Colonic mucosa (tissue), 4 donors: ENCODE results near the gene CHN2. TPM values are rescaled to one million over a fixed set of nuclear protein-coding genes. Genes with fewer than 3 reads are reported as not detected.

Source experiments
- DNase-seq: peaks from one replicate; pipeline ENCODE4 v3.0.0-alpha.2; 2020
- H3K27ac ChIP-seq: fragments of 200-600 bp; one replicate; pipeline ENCODE4 v1.8.0; 2021
- H3K27me3 ChIP-seq: fragments of 200-600 bp; one replicate; pipeline ENCODE4 v1.8.0; 2021
- H3K36me3 ChIP-seq: fragments of 200-600 bp; one replicate; pipeline ENCODE4 v1.8.0; 2021
- H3K4me1 ChIP-seq: fragments of 200-600 bp; one replicate; pipeline ENCODE4 v1.8.0; 2021; ENCODE audit warnings: mild to moderate bottlenecking
- H3K4me3 ChIP-seq: fragments of 200-600 bp; one replicate; pipeline ENCODE4 v1.8.0; 2021
- H3K9ac ChIP-seq, 2 donors: one replicate each; pipeline ENCODE4 v1.7.0; 2013; ENCODE audit warnings: control low read depth in 2 of 2, low read depth in 2 of 2, low read length in 2 of 2
- H3K9me3 ChIP-seq: fragments of 200-600 bp; one replicate; pipeline ENCODE4 v1.8.0; 2021
- CTCF ChIP-seq: fragments of 200-600 bp; IDR thresholded peaks from one replicate; pipeline ENCODE4 v1.8.0; 2022; ENCODE audit warnings: antibody characterized with exemption, mild to moderate bottlenecking
- intact Hi-C: fragments of 100-400 bp; cut with DNase I; formaldehyde crosslinking; loops from one replicate; pipeline ENCODE4 v1.14.1; 2022
- total RNA-seq, 2 donors: library from RNA; stranded (reverse); fragmentation: NEBNext Ultra II Directional in 1 of 2; extraction: Animal tissue kit (Norgen Biotek cat#: 25700) in 1 of 2; gene quantifications; one replicate each; pipeline ENCODE4 v1.2.1, GENCODE V29; 2021
- donor health status: healthy.
- donor health status: DM: no; HTN: no; CAD: no.
- donor health status: DM: no; HTN: no; CAD: no.

CHN2 gene
- total RNA-seq, 2 donors from 2014 or later: 12.8 to 19.8 TPM

GRCh38 chr7:29326864-29327263, 132.3 kb downstream of the CHN2 start:
- Histone ChIP-seq H3K27ac (no peak overlapping the region), H3K4me1 (no peaks in the 10 kb centered on the region), H3K36me3 (no peaks in the 10 kb centered on the region), H3K27me3 (no peaks in the 10 kb centered on the region), H3K9ac (no peak overlapping the region), H3K4me3 (no peak overlapping the region), H3K9me3 (no peaks in the 10 kb centered on the region)
- intact Hi-C loops: no loop called here
- no peak for DNase-seq
- no peak for TF ChIP-seq CTCF

- TF ChIP-seq CTCF: no peak
- no peaks in the 10 kb centered on the region for H3K36me3 ChIP-seq
- no peaks in the 10 kb centered on the region for H3K27me3 ChIP-seq
- H3K4me3 ChIP-seq: no peak overlapping the region
- intact Hi-C loops: no loop called here
- no peak overlapping the region for H3K9ac ChIP-seq
- no peaks in the 10 kb centered on the region for H3K4me1 ChIP-seq
- peak overlapping the region; percentile 68 for H3K27ac ChIP-seq
- H3K9me3 ChIP-seq: no peaks in the 10 kb centered on the region
- DNase-seq: no peak
These were observed 132.9 kb downstream of the CHN2 start for GRCh38 chr7:29327455-29327854.

GRCh38 chr7:29328045-29328444, 133.5 kb downstream of the CHN2 start:
- intact Hi-C loops: no loop called here
- H3K27me3 ChIP-seq: no peaks in the 10 kb centered on the region
- no peak overlapping the region for H3K9ac ChIP-seq
- no peaks in the 10 kb centered on the region for H3K36me3 ChIP-seq
- peak; percentile 46 for DNase-seq
- TF ChIP-seq CTCF: no peak
- no peak overlapping the region for H3K4me3 ChIP-seq
- peak overlapping the region; percentile 68 for H3K27ac ChIP-seq
- H3K9me3 ChIP-seq: no peaks in the 10 kb centered on the region
- H3K4me1 ChIP-seq: no peaks in the 10 kb centered on the region

- no peak for DNase-seq
- Histone ChIP-seq H3K9me3 (no peaks in the 10 kb centered on the region), H3K27ac (peak overlapping the region; percentile 68), H3K27me3 (no peaks in the 10 kb centered on the region), H3K4me1 (no peaks in the 10 kb centered on the region), H3K9ac (no peak overlapping the region), H3K4me3 (no peak overlapping the region), H3K36me3 (no peaks in the 10 kb centered on the region)
- TF ChIP-seq CTCF: no peak
- intact Hi-C loops: no loop called here
These were observed 134.2 kb downstream of the CHN2 start for GRCh38 chr7:29328811-29329210.

- no peak for DNase-seq
- TF ChIP-seq CTCF: no peak
- Histone ChIP-seq H3K4me3 (no peak overlapping the region), H3K4me1 (no peaks in the 10 kb centered on the region), H3K9ac (no peak overlapping the region), H3K36me3 (no peaks in the 10 kb centered on the region), H3K27me3 (no peaks in the 10 kb centered on the region), H3K9me3 (no peaks in the 10 kb centered on the region), H3K27ac (no peak overlapping the region)
- intact Hi-C loops: loop anchor here (10.0 kb wide), 1 partner anchor 135 kb away; the partner anchor contains the start of gene CHN2
These were observed 135.1 kb downstream of the CHN2 start for GRCh38 chr7:29329686-29330085.
